OCI-M2 (cell line): Measurements from ENCODE around the gene TNP2.

Experiments
- DNase-seq: peaks from one replicate; lab custom pipeline; 2025; ENCODE audit not compliant: unreplicated experiment; lab: John Stamatoyannopoulos, UW

The TNP2 gene

DNA sequence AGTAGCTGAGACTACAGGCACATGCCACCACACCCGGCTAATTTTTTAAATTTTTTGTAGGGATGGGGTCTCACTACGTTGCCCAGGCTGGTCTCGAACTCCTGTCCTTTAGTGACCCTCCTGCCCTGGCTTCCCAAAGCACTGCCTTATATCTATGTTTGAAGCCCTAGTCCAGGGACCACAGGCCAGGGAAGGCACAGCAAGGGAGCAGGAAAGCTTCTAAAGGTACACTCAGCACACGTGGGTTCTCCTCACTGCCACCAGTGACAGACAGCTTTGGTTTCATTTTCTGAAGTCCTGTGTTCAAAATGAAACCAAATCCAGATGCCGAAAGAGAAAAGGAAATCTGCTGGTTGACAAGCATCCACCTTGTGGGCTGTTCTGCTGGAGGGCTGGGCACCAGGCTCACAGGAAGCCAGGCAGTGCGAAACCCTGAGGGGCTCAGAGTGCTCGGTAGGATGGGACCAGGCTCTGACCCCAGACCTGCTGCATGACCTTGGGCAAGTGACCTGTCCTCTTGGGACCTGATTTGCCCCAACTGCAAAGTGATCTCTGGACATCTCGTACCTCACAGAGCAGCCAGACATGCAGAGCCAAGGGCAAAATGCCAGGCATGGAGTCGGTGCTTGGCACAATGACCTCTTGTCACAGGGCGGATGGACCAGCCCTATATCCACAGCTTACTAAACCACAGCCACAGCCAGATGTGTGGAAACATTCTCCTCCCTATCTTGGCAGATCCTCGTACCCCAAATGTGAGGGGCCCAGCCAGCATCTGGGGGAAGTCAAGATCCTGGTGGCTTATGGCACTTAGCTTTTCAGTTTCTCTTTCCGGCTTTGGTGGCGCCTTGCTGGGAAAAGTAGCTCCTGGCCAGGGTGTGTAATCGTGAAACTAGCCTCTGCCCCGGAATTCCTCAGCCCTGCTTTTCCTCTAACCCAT, 10.3 kb downstream of the TNP2 start:
- no peak for DNase-seq

DNA sequence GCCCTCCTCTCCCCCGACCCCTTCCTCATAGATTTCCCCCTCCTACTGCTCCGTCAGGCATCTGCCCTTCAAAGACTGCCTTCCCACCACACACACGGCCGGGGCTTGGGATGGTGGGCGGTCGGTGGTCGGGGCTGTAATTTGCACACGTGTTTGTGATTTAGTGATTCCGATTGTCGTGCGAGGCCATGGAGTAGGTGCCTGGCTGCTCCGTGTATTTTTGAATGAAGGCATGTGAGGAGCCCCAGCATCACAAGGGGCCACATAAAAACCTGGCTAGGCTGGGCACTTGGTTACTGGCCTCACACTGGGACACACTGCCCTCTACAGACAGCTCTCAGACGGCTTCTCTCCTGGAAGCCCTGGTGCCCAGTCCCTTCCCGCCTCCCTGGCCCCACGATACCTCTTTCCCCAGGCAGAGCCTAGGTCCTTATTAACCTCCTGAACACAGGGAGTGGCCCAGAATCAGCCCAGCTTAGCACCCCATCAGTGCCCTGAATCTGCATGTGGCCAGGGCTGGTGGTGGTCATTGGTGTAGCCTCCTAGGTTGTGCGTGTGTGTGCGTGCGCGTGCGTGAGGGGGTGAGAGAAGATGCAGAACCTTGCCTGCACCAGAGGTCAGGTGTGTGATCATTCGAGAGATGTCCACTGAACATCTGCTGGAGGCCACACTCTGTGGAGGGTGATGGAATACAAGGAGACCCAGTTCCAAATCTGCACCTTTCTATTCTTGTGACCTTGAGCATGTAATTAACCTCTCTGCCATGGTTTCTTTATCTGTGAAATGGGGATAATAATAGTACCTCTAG, 11.8 kb downstream of the TNP2 start:
- DNase-seq = peak; percentile 17

DNA sequence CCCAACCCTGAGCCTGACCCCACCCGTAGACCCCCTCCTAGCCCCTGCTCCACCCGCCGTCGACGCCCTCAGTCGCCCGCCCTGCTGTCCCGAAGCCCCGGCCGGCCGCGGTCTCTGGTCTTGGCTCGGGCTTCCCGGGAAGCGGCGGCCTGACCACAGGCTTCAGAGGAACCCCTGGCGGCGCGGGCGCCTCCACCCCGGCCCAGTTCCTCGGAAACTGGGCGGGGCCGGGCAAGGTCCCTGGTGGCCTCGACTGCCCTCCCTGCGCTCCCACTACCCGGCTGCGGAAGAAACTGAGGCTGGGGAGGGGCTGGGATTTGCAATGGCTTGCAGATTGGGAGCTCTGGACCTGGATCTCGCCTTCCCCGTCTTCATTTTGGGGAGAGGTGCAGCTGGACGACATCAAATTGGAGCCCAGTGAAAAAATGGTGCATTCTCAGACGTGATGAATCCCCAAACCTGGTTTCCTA, 12.4 kb downstream of the TNP2 start:
- DNase-seq = no peak

GRCh38 chr16:11255737-11256660, 13.1 kb downstream of the TNP2 start, which contains the start of gene SOCS1:
Gene SOCS1, minus strand, starts transcription at chr16:11256204. Its CDS starts 726 bp downstream, at chr16:11255478.
- no peak for DNase-seq

DNA sequence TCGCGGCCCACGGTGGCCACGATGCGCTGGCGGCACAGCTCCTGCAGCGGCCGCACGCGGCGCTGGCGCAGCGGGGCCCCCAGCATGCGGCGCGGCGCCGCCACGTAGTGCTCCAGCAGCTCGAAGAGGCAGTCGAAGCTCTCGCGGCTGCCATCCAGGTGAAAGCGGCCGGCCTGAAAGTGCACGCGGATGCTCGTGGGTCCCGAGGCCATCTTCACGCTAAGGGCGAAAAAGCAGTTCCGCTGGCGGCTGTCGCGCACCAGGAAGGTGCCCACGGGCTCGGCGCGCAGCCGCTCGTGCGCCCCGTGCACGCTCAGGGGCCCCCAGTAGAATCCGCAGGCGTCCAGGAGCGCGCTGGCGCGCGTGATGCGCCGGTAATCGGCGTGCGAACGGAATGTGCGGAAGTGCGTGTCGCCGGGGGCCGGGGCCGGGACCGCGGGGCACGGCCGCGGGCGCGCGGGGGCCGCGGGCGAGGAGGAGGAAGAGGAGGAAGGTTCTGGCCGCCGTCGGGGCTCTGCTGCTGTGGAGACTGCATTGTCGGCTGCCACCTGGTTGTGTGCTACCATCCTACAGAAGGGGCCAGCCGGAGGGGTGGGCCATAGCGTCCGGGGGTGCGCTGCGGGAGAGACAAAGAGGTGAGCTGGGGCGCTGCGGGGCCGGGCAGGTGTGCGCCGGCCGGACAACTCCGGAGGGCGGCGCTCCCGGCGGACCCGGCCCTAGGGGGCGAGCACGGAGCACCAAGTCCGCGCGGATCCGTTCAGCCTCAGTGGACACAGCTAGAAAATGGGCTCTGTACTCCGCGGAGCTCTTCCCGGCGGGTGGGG, 14.0 kb downstream of the TNP2 start:
- DNase-seq = no peak

- no peak for DNase-seq
These were observed 14.9 kb downstream of the TNP2 start for GRCh38 chr16:11253995-11254912.

DNA sequence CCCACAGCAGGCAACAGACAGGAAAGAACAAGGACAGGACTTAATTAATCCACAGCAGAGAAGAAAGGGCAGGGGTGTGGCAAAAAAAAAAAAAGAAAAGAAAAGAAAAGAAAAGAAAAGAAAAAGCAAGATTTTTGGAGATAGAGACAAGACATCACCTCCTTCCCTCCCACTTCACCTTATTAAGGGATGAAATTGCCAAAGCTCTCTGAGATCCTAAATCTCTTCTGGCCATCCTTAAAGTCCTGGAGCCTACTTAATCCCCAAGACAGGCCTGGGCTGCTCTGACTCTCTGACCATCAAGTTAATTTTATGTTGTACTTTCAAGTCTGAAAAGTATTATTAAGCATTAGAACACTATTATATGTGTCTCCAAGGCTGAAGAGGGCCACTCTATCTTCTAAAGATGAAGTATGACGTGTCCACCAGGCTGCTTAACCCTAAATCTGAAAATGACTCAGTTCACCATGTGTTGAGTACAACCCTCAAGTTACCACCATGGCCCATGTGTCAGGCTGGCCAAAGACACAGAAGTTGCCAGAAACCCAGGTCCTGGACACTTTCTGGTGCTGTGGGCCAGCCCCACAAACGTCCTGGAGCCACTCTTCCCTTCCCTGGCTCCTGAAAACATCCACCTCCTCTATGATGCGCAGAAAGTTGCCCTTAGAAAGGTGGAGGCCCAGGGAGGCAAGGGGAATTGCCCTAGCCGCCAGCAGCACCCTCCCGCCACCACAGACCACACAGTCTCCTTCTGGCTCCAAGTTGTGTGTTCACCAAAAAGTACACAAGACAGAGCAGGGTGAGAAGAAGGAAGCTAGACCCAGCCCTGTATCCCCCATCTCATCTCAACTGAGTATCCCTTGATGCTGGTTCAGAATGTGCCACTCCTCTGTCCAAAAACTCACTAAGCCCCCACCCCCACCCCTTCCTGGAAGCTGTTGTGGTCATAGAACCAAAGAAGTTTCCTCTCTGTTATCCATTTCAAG, 15.8 kb downstream of the TNP2 start:
- DNase-seq = no peak

GRCh38 chr16:11252482-11252931, 16.6 kb downstream of the TNP2 start:
- no peak for DNase-seq

GRCh38 chr16:11251525-11252481, 17.3 kb downstream of the TNP2 start:
- no peak for DNase-seq

DNA sequence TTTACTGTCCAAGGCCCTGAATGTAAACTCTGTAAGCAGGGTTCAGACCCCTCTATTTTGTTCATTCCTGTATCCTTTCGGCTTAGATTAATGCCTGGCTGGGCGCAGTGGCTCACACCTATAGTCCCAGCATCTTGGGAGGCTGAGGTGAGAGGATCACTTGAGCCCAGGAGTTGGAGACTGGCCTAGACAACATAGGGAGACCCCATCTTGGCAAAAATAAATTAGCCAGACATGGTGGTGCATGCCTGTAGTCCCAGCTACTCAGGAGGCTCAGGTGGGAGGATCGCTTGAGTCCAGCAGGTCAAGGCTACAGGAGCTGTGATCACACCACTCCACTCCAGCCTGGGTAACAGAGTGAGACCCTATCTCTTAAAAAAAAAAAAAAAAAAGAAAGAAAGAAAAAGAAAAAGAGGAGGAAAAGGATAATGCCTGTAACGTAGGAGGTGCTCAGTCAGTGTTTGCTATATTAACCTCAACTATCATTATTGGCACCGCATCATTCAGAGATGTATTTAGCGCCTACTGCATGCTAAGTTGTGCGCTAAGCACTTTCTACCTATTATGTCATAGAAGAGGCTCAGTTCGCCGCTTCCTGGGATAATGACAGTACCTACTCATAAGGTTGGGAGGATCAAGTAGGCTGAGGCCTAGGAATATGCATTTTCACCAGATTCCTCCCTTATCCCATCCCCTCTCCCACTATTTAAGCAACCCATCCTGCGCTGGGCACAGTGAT, 18.2 kb downstream of the TNP2 start:
- no peak for DNase-seq

GRCh38 chr16:11250091-11250785, 18.9 kb downstream of the TNP2 start:
- DNase-seq = no peak

DNA sequence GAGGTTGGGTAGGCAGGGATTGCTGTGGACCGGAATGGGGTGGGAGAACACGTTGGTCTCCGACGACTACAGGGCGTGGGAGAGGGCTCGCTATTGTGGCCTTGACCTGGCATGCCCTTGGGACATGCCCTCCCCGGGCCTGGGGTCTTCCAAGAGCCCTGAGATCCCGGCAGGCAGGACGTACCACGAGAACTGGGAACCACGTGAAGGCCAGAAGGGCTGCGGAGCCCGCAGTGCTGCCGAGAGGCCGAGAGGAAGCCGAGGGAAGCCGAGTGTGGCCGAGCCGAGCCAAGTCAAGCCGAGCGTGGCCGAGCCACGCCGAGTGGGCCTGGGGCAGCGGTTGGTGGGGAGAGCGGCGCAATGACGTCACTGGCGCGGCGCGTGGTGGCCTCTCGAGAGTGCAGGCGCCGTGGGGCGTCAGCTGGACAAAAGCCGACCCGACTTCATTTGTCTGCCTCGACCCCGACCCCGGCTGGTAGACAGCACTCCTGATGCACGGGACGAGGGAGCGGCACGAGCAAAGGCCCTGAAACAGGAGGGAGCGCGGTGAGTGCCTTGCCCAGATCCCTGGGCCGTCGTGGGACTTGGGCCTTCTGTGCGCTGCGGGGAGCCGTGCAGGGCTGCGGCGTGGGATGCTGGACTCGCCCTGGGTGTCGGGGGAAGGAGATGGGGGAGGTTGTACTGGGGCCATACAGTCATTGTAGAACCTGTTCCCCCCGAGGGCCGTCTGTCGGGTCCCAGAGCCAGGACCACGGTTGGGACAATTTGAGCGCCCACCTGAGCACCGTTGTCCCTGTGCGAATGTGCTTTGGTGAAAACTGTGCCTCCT, 19.7 kb downstream of the TNP2 start:
- no peak for DNase-seq

- DNase-seq = no peak
These were observed 21.0 kb downstream of the TNP2 start for GRCh38 chr16:11248133-11248532.

DNA sequence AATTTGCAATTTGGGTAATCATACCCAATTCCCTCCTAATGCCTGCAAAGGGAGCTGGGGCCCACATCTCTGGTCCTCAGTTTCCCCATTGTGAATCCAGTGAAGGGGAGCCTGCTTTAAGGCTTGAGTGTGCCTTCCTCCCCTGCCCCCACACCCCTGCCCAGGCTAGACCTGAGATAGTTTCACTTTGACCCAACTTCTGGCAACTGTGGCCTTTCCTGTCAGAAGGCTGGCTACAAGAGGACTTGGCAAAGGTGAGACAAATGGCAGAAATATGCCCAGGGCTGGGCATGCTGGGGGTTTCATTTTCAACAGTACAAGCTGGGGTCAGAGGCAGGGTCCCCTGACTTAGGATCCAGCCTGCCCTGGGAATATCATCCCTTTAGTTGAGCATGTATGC, 23.1 kb downstream of the TNP2 start:
- DNase-seq = no peak
